AG04449 (cell line): ENCODE data around the gene SLC1A3.

Experiments
- CTCF ChIA-PET: fragments of 350-600 bp; formaldehyde crosslinking; extraction: SDS; loops from one replicate; lab custom pipeline; 2021; ENCODE audit warnings: antibody characterized with exemption; lab: Yijun Ruan, JAX
- POLR2A ChIA-PET: fragments of 400-600, 350-600 bp; formaldehyde crosslinking; extraction: SDS; loops from one replicate; lab custom pipeline; 2020; ENCODE audit warnings: antibody characterized with exemption, inconsistent platforms; lab: Yijun Ruan, JAX
- DNase-seq: peaks from one replicate; pipeline ENCODE4 v3.0.0-alpha.2; 2010; ENCODE audit warnings: low read depth, low spot score
- H3K4me3 ChIP-seq: 2 replicates; pipeline ENCODE4 v1.5.1; 2011; ENCODE audit warnings: low read depth, mild to moderate bottlenecking, control low read depth, low read length
- CTCF ChIP-seq: IDR thresholded peaks from one replicate; pipeline ENCODE4 v1.5.1; 2011; ENCODE audit warnings: mild to moderate bottlenecking, moderate library complexity, low read length, control low read depth, inconsistent platforms; ENCODE audit not compliant: insufficient read depth; ENCODE audit errors: missing control alignments

Gene SLC1A3

GRCh38 chr5:36708996-36709395 is 102.6 kb downstream of the SLC1A3 start:
- no peak for DNase-seq
- no peak for TF ChIP-seq CTCF
- no peak overlapping the region for H3K4me3 ChIP-seq
- CTCF ChIA-PET = interaction anchor here (0.9 to 8.0 kb wide), 3 partner anchors 13 to 21 kb away, joined by 3 to 47 read pairs (median 5); no protein-coding TSS in a partner anchor
- POLR2A ChIA-PET = no interaction called here

- no peak overlapping the region for H3K4me3 ChIP-seq
- ChIA-PET CTCF (interaction anchor here (0.9 to 8.0 kb wide), 4 partner anchors 14 to 297 kb away, joined by 3 to 47 read pairs (median 4); no protein-coding TSS in a partner anchor), POLR2A (no interaction called here)
- DNase-seq = no peak
- TF ChIP-seq CTCF = no peak
These were observed 103.6 kb downstream of the SLC1A3 start for GRCh38 chr5:36710039-36710438.

- TF ChIP-seq CTCF = no peak
- ChIA-PET CTCF (no interaction called here), POLR2A (no interaction called here)
- DNase-seq = no peak
- H3K4me3 ChIP-seq = no peak overlapping the region
These were observed 106.3 kb downstream of the SLC1A3 start for GRCh38 chr5:36712706-36713105.

GRCh38 chr5:36713541-36713940 is 107.1 kb downstream of the SLC1A3 start:
- ChIA-PET POLR2A (no interaction called here), CTCF (no interaction called here)
- no peak for DNase-seq
- TF ChIP-seq CTCF = no peak
- H3K4me3 ChIP-seq = no peak overlapping the region

GRCh38 chr5:36717131-36717695 is 110.8 kb downstream of the SLC1A3 start:
- TF ChIP-seq CTCF = no peak
- POLR2A ChIA-PET = no interaction called here
- H3K4me3 ChIP-seq = no peak overlapping the region
- no peak for DNase-seq
- CTCF ChIA-PET = interaction anchor here (1.7 to 2.1 kb wide), 2 partner anchors 11 to 13 kb away, joined by 5 to 12 read pairs; no protein-coding TSS in a partner anchor

GRCh38 chr5:36719282-36719681 is 112.9 kb downstream of the SLC1A3 start:
- ChIA-PET CTCF (interaction anchor here (0.6 to 2.1 kb wide), 2 partner anchors 24 to 358 kb away, joined by 3 to 7 read pairs; no protein-coding TSS in a partner anchor), POLR2A (no interaction called here)
- TF ChIP-seq CTCF = no peak
- H3K4me3 ChIP-seq = no peak overlapping the region
- no peak for DNase-seq
